H1 (cell line): Measurements from ENCODE around the gene FASN. TPM values are rescaled to one million over a fixed set of nuclear protein-coding genes. Genes with fewer than 3 reads are reported as not detected.

ENCODE experiments used
- BACH1 ChIP-seq: IDR thresholded peaks from 2 replicates; pipeline ENCODE4 v1.6.1; 2012; ENCODE audit warnings: low read length, improper control_type of control experiment
- BCL11A ChIP-seq, 2 experiments: IDR thresholded peaks; one replicate each; pipeline ENCODE4 v1.6.1; 2011; ENCODE audit warnings: low read depth in 2 of 2, low read length in 2 of 2, mild to moderate bottlenecking in 2 of 2
- CHD2 ChIP-seq: IDR thresholded peaks from 2 replicates; pipeline ENCODE4 v1.6.1; 2012; ENCODE audit warnings: low read length, improper control_type of control experiment
- FOSL1 ChIP-seq: IDR thresholded peaks from 2 replicates; pipeline ENCODE4 v1.6.1; 2011; ENCODE audit warnings: mild to moderate bottlenecking, low read depth, low read length, moderate library complexity; ENCODE audit not compliant: insufficient read depth
- HDAC2 ChIP-seq, 2 experiments: fragments of 300-600 bp in 1 of 2; sonication (generic) in 1 of 2; IDR thresholded peaks; 2 replicates each; pipeline ENCODE4 v1.6.1; 2011 to 2012; ENCODE audit warnings: low read depth in 2 of 2, low read length in 2 of 2, mild to moderate bottlenecking in 2 of 2, moderate library complexity in 2 of 2, borderline replicate concordance in 1 of 2, inconsistent platforms in 1 of 2
- RAD21 ChIP-seq, 2 experiments: IDR thresholded peaks in 1 of 2; conservative IDR thresholded peaks in 1 of 2; 2 replicates each; pipeline ENCODE4 v1.6.1; 2011; ENCODE audit warnings: low read depth in 2 of 2, low read length in 2 of 2, improper control_type of control experiment in 1 of 2, inconsistent platforms in 1 of 2, mild to moderate bottlenecking in 1 of 2, moderate library complexity in 1 of 2
- SUZ12 ChIP-seq: fragments of 200-600 bp; sonication (generic); IDR thresholded peaks from 2 replicates; pipeline ENCODE4 v1.6.1; 2012; ENCODE audit warnings: mild to moderate bottlenecking, inconsistent platforms, low read length, moderate library complexity, mixed read lengths
- TAF1 ChIP-seq: IDR thresholded peaks from 2 replicates; pipeline ENCODE4 v1.6.1; 2011; ENCODE audit warnings: mild to moderate bottlenecking, low read depth, low read length
- YY1 ChIP-seq: IDR thresholded peaks from 2 replicates; pipeline ENCODE4 v1.6.1; 2011; ENCODE audit warnings: low read depth, mild to moderate bottlenecking, low read length
- polyA plus RNA-seq, 7 experiments: library from polyadenylated mRNA; depleted of rRNA in 3 of 7; stranded (reverse) in 5 of 7; unstranded in 2 of 7; fragments of >200 nt in 5 of 7; fragments of 200-250 nt in 2 of 7; gene quantifications; 1 replicate in 5 of 7; 2 replicates in 1 of 7; 4 replicates in 1 of 7; pipeline versions ENCODE4 v1.2.1 to v1.2.3, GENCODE V29; 2011 to 2013; ENCODE audit warnings: missing spikeins in 2 of 7, mixed read lengths in 2 of 7
- total RNA-seq: library from RNA; stranded (reverse); fragmentation: NEBNext Ultra II Directional; extraction: Animal tissue kit (Norgen Biotek cat#: 25700); gene quantifications from 2 replicates; pipeline ENCODE4 v1.2.1, GENCODE V29; 2021
- TF ChIP-seq, protein P1 (sequence below): fragments of 300-600 bp; sonication (generic); IDR thresholded peaks from 2 replicates; pipeline ENCODE4 v1.7.1; 2012; ENCODE audit warnings: low read length, moderate library complexity, mild to moderate bottlenecking, inconsistent platforms; ENCODE audit not compliant: insufficient replicate concordance

Gene FASN
- total and polyA plus RNA-seq, 2 of the 8 experiments (the other 6 are each of a cell fraction or from before 2014, with no cell fraction given) = 143 to 561 TPM

DNA sequence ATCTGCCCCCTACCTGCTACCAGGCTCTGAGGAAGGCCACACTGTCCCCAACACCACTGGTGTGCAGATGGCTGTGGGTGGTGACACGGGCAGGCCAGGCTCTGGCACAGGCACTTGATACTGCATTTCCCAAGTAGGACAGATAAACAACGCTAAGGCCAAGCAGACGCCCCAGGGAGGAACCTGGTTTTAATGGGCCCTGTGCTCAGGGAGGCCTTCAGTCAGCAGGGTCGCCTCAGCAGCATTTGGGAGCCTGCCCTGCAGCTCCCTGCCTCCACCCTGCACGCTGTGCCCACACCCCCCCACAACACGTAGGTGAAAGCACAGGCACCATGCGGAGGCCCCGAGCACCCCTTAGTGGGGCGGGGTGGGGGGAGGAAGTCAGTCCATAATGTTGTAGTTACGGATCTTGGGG is 3.3 kb upstream of the FASN start (continued):
- TF ChIP-seq, protein P1, sequence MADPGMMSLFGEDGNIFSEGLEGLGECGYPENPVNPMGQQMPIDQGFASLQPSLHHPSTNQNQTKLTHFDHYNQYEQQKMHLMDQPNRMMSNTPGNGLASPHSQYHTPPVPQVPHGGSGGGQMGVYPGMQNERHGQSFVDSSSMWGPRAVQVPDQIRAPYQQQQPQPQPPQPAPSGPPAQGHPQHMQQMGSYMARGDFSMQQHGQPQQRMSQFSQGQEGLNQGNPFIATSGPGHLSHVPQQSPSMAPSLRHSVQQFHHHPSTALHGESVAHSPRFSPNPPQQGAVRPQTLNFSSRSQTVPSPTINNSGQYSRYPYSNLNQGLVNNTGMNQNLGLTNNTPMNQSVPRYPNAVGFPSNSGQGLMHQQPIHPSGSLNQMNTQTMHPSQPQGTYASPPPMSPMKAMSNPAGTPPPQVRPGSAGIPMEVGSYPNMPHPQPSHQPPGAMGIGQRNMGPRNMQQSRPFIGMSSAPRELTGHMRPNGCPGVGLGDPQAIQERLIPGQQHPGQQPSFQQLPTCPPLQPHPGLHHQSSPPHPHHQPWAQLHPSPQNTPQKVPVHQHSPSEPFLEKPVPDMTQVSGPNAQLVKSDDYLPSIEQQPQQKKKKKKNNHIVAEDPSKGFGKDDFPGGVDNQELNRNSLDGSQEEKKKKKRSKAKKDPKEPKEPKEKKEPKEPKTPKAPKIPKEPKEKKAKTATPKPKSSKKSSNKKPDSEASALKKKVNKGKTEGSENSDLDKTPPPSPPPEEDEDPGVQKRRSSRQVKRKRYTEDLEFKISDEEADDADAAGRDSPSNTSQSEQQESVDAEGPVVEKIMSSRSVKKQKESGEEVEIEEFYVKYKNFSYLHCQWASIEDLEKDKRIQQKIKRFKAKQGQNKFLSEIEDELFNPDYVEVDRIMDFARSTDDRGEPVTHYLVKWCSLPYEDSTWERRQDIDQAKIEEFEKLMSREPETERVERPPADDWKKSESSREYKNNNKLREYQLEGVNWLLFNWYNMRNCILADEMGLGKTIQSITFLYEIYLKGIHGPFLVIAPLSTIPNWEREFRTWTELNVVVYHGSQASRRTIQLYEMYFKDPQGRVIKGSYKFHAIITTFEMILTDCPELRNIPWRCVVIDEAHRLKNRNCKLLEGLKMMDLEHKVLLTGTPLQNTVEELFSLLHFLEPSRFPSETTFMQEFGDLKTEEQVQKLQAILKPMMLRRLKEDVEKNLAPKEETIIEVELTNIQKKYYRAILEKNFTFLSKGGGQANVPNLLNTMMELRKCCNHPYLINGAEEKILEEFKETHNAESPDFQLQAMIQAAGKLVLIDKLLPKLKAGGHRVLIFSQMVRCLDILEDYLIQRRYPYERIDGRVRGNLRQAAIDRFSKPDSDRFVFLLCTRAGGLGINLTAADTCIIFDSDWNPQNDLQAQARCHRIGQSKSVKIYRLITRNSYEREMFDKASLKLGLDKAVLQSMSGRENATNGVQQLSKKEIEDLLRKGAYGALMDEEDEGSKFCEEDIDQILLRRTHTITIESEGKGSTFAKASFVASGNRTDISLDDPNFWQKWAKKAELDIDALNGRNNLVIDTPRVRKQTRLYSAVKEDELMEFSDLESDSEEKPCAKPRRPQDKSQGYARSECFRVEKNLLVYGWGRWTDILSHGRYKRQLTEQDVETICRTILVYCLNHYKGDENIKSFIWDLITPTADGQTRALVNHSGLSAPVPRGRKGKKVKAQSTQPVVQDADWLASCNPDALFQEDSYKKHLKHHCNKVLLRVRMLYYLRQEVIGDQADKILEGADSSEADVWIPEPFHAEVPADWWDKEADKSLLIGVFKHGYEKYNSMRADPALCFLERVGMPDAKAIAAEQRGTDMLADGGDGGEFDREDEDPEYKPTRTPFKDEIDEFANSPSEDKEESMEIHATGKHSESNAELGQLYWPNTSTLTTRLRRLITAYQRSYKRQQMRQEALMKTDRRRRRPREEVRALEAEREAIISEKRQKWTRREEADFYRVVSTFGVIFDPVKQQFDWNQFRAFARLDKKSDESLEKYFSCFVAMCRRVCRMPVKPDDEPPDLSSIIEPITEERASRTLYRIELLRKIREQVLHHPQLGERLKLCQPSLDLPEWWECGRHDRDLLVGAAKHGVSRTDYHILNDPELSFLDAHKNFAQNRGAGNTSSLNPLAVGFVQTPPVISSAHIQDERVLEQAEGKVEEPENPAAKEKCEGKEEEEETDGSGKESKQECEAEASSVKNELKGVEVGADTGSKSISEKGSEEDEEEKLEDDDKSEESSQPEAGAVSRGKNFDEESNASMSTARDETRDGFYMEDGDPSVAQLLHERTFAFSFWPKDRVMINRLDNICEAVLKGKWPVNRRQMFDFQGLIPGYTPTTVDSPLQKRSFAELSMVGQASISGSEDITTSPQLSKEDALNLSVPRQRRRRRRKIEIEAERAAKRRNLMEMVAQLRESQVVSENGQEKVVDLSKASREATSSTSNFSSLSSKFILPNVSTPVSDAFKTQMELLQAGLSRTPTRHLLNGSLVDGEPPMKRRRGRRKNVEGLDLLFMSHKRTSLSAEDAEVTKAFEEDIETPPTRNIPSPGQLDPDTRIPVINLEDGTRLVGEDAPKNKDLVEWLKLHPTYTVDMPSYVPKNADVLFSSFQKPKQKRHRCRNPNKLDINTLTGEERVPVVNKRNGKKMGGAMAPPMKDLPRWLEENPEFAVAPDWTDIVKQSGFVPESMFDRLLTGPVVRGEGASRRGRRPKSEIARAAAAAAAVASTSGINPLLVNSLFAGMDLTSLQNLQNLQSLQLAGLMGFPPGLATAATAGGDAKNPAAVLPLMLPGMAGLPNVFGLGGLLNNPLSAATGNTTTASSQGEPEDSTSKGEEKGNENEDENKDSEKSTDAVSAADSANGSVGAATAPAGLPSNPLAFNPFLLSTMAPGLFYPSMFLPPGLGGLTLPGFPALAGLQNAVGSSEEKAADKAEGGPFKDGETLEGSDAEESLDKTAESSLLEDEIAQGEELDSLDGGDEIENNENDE = no peak
- TF ChIP-seq TAF1 (no peak), CHD2 (no peak), RAD21 (IDR thresholded peaks at IDR 0.05 in 1 of 2, conservative IDR thresholded peaks at IDR 0.05 in 1 of 2; ENCODE audit: low read depth in 2 of 2, low read length in 2 of 2) (no peak), BACH1 (no peak), HDAC2 (IDR thresholded peaks at IDR 0.05; ENCODE audit: borderline replicate concordance in 1 of 2, low read depth in 2 of 2, low read length in 2 of 2) (no peak), BCL11A (IDR thresholded peaks at IDR 0.05; ENCODE audit: low read depth in 2 of 2, low read length in 2 of 2) (no peak), FOSL1 (no peak), YY1 (no peak), SUZ12 (no peak)
